GM10248 (cell line): Measurements from ENCODE around the gene OR5J2.

Experiments
- CTCF ChIA-PET: fragments of 300-600 bp; sonication (Branson Sonifier 250); formaldehyde crosslinking; extraction: SDS; loops from one replicate; lab custom pipeline; 2021; ENCODE audit warnings: antibody characterized with exemption; lab: Yijun Ruan, JAX
- POLR2A ChIA-PET: fragments of 350-650 bp; sonication (Branson Sonifier 250); formaldehyde crosslinking; extraction: SDS; loops from one replicate; lab custom pipeline; 2020; ENCODE audit warnings: antibody characterized with exemption; lab: Yijun Ruan, JAX
- DNase-seq: peaks from one replicate; pipeline ENCODE4 v3.0.0; 2012; ENCODE audit errors: extremely low spot score
- CTCF ChIP-seq: IDR thresholded peaks from 2 replicates; pipeline ENCODE4 v1.5.1; 2012; ENCODE audit warnings: mild to moderate bottlenecking, low read depth; ENCODE audit errors: extremely low read depth, missing control alignments, control extremely low read depth

OR5J2 gene

GRCh38 chr11:56172256-56172830, 4.1 kb upstream of the OR5J2 start:
- ChIA-PET POLR2A (no interaction called here), CTCF (no interaction called here)
- DNase-seq, result no peak
- TF ChIP-seq CTCF, result no peak

- ChIA-PET CTCF (no interaction called here), POLR2A (no interaction called here)
- no peak for TF ChIP-seq CTCF
- no peak for DNase-seq
Measured at GRCh38 chr11:56183459-56183858, 7.0 kb downstream of the OR5J2 start.

GRCh38 chr11:56188602-56189001, 12.2 kb downstream of the OR5J2 start:
- DNase-seq, result no peak
- no peak for TF ChIP-seq CTCF
- CTCF ChIA-PET, result no interaction called here
- POLR2A ChIA-PET, result no interaction called here

- ChIA-PET CTCF (interaction anchor here (1.0 kb wide), 1 partner anchor 21 kb away, joined by 3 read pairs; no protein-coding TSS in a partner anchor), POLR2A (no interaction called here)
- TF ChIP-seq CTCF, result no peak
Measured at GRCh38 chr11:56196705-56197104, 20.3 kb downstream of the OR5J2 start.

GRCh38 chr11:56197367-56197766, 20.9 kb downstream of the OR5J2 start:
- no peak for TF ChIP-seq CTCF

More at GRCh38 chr11:56196705-56197104, 20.3 kb downstream of the OR5J2 start:
- DNase-seq, result no peak

GRCh38 chr11:56207790-56208189, 31.4 kb downstream of the OR5J2 start:
- POLR2A ChIA-PET, result no interaction called here
- CTCF ChIA-PET, result no interaction called here
- no peak for TF ChIP-seq CTCF
- DNase-seq, result no peak

More at GRCh38 chr11:56197367-56197766, 20.9 kb downstream of the OR5J2 start:
- ChIA-PET CTCF (no interaction called here), POLR2A (no interaction called here)
- DNase-seq, result no peak
